Dermis blood vessel endothelial cell (primary cell): ENCODE results near the gene ARID5B. TPM values are rescaled to one million over a fixed set of nuclear protein-coding genes. Genes with fewer than 3 reads are reported as not detected.

ENCODE experiments used
- DNase-seq: peaks from one replicate; pipeline ENCODE4 v3.0.0; 2010
- total RNA-seq: library from RNA; depleted of rRNA; stranded (reverse); fragments of >200 nt; gene quantifications from 2 replicates; pipeline ENCODE4 v1.2.3, GENCODE V29; 2014

Gene ARID5B
- total RNA-seq, 1 donor from 2014 or later = 14.0 TPM

- peak; percentile 58 for DNase-seq
Measured at GRCh38 chr10:62081341-62082270, 180.1 kb downstream of the ARID5B start.

GRCh38 chr10:62082271-62082656, 180.8 kb downstream of the ARID5B start:
- no peak for DNase-seq

- peak; percentile 90 for DNase-seq
Measured at GRCh38 chr10:62082729-62083411, 181.4 kb downstream of the ARID5B start.

GRCh38 chr10:62083412-62084267, 182.1 kb downstream of the ARID5B start:
- peak; percentile 82 for DNase-seq

- no peak for DNase-seq
Measured at GRCh38 chr10:62084451-62084850, 183.0 kb downstream of the ARID5B start.

GRCh38 chr10:62085404-62085803, 183.9 kb downstream of the ARID5B start:
- no peak for DNase-seq

- no peak for DNase-seq
Measured at GRCh38 chr10:62085821-62086220, 184.3 kb downstream of the ARID5B start.

- no peak for DNase-seq
Measured at GRCh38 chr10:62087329-62087728, 185.8 kb downstream of the ARID5B start.

- no peak for DNase-seq
Measured at GRCh38 chr10:62088786-62089185, 187.3 kb downstream of the ARID5B start.

- DNase-seq = no peak
Measured at GRCh38 chr10:62092301-62093030, 191.0 kb downstream of the ARID5B start.

GRCh38 chr10:62093863-62094291, 192.4 kb downstream of the ARID5B start:
- DNase-seq = peak; percentile 74

GRCh38 chr10:62095181-62096122, 194.0 kb downstream of the ARID5B start:
- DNase-seq = peak; percentile 82

- no peak for DNase-seq
Measured at GRCh38 chr10:62096256-62096933, 194.9 kb downstream of the ARID5B start.

GRCh38 chr10:62098278-62099121, 197.0 kb downstream of the ARID5B start:
- no peak for DNase-seq

- DNase-seq = no peak
Measured at GRCh38 chr10:62099299-62099698, 197.8 kb downstream of the ARID5B start.

- no peak for DNase-seq
Measured at GRCh38 chr10:62103857-62104256, 202.4 kb downstream of the ARID5B start.

GRCh38 chr10:62106929-62107519, 205.5 kb downstream of the ARID5B start:
- no peak for DNase-seq

- DNase-seq = no peak
Measured at GRCh38 chr10:62108759-62109586, 207.5 kb downstream of the ARID5B start.
